Measurements from ENCODE around the gene SNTG2. TPM values are rescaled to one million over a fixed set of nuclear protein-coding genes. Genes with fewer than 3 reads are reported as not detected.

The SNTG2 gene
- total RNA-seq, 2 donors from 2014 or later: 2.4 TPM; not detected in 1

DNA sequence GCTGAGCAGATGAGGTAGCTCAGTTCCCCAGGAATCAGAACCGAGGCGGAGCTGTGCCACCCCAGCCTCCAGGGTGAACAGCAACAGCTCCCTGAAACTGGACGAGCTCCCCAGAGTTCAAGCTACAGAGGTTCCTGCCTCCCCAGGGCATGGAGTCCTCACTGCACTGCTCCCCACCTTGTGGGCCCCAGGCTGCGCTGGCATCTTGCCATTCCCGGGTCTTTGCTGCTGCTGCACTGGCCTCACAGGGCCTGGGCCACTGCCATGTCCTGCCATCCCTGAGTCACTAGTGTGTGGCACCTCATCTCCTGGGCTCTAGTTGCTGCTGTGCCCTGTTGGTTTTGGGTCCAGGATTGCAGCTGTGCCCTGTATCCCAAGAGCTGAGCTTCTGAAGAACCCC, 166.9 kb downstream of the SNTG2 start:
- Histone ChIP-seq H3K27ac (no peak overlapping the region), H3K27me3 (no peaks in the 10 kb centered on the region), H3K9me3 (peaks cover 0 to 3% of the 10 kb centered on the region in 2 donors), H3K4me1 (no peaks in the 10 kb centered on the region), H3K4me3 (no peak overlapping the region), H3K36me3 (no peaks in the 10 kb centered on the region)
- TF ChIP-seq, protein P1, sequence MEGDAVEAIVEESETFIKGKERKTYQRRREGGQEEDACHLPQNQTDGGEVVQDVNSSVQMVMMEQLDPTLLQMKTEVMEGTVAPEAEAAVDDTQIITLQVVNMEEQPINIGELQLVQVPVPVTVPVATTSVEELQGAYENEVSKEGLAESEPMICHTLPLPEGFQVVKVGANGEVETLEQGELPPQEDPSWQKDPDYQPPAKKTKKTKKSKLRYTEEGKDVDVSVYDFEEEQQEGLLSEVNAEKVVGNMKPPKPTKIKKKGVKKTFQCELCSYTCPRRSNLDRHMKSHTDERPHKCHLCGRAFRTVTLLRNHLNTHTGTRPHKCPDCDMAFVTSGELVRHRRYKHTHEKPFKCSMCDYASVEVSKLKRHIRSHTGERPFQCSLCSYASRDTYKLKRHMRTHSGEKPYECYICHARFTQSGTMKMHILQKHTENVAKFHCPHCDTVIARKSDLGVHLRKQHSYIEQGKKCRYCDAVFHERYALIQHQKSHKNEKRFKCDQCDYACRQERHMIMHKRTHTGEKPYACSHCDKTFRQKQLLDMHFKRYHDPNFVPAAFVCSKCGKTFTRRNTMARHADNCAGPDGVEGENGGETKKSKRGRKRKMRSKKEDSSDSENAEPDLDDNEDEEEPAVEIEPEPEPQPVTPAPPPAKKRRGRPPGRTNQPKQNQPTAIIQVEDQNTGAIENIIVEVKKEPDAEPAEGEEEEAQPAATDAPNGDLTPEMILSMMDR (IDR thresholded peaks at IDR 0.05): no peak
- no peak for DNase-seq (ENCODE audit: low spot score)

DNA sequence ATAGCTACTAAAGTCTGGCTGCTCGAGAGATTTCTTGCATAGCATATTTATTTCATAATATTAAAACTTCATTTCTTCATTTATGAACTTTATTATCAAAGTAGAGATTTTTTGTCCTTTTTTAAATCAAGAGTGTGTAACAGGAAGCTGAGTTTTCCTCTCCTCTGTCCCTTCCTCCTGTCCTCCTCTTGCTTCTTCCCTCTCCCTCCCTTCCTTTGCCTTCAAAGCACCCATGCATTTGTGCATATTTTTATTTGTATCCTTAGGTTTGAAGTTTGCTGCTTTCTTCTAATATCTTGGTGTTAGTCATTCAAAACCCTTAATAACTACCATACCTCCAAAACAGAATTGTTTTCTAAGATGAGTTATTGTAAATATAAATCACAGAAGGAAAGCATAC, 174.6 kb downstream of the SNTG2 start:
- H3K9me3 ChIP-seq: peaks cover 0 to 3% of the 10 kb centered on the region in 2 donors
- no peak overlapping the region for H3K27ac ChIP-seq
- TF ChIP-seq, protein P1 (IDR thresholded peaks at IDR 0.05): no peak
- no peaks in the 10 kb centered on the region for H3K4me1 ChIP-seq
- H3K4me3 ChIP-seq: no peak overlapping the region
- no peaks in the 10 kb centered on the region for H3K36me3 ChIP-seq
- H3K27me3 ChIP-seq: no peaks in the 10 kb centered on the region
- no peak for DNase-seq (ENCODE audit: low spot score)

DNA sequence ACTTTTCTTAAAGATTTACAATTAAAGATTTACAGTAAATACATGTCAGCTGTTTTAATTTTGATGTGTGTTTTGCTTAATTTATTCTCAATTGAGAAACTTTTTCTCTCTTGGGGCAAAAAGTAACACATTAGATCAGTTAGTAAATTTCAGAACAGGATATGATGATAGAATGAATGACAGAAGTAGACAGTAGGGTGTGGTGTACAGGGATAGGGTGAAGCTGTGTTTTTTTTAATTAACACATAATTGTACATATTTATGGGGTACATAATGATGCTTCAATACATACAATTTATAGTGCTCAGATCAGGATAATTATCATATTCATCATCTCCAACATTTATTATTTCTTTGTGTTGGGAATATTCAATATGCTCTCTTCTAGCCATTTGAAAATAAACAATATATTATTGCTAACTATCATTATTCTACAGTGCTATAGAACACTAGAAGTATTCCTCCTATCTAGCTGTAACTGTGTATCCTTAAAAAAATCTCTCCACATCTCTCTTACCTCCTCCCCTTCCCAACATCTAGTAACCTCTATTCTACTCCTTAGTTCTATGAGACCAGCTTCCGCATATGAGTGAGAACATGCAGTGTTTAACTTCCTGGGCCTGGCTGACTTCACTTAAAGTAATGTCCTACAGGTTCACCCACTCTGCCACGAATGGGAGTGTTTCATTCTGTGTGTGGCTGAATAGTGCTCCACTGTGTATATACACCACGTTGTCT, 175.2 kb downstream of the SNTG2 start:
- Histone ChIP-seq H3K4me1 (no peaks in the 10 kb centered on the region), H3K27ac (no peak overlapping the region), H3K9me3 (no peaks in the 10 kb centered on the region), H3K4me3 (no peak overlapping the region), H3K27me3 (no peaks in the 10 kb centered on the region), H3K36me3 (no peaks in the 10 kb centered on the region)
- TF ChIP-seq, protein P1 (IDR thresholded peaks at IDR 0.05): no peak
- no peak for DNase-seq (ENCODE audit: low spot score)

DNA sequence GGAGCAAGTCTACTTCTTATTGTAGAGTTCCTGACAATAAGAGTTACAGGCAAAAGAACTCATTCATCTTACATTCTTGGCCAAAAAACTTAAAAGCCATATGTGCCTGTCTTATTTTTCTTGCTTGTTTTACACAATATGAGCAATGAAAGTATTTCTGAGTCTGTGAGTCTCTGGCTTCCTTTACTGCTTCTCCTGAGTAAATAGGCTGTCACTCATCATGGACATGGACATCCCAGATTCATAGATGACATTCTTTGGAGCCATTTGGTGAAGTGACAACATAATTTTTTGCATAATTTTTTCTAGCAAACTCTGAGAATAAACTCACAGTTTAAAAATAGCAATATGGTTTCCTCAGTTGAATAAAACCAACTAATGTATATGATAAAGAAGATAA, 179.3 kb downstream of the SNTG2 start:
- Histone ChIP-seq H3K36me3 (no peaks in the 10 kb centered on the region), H3K27me3 (no peaks in the 10 kb centered on the region), H3K4me1 (no peaks in the 10 kb centered on the region), H3K4me3 (no peak overlapping the region), H3K9me3 (no peaks in the 10 kb centered on the region), H3K27ac (no peak overlapping the region)
- TF ChIP-seq, protein P1 (IDR thresholded peaks at IDR 0.05): no peak
- DNase-seq (ENCODE audit: low spot score): no peak

DNA sequence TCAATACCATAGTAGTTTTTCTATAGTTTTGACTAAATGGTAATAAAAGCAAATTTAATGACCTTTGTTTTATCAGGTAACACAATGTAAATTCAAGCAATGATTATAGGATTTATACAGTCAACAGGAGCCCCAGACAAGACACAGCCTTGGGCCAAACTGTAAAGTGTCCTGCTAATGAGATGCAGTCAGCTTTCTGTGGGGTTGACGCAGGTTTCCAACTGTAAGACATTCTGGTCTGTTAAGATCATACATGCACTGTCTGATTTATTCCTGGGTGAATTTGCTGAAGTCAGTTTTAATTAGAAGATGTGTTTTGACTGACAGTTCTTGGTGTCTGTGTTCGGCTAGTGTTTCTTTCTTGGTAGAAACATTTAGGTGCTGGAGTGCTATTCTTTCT, 180.3 kb downstream of the SNTG2 start:
- no peaks in the 10 kb centered on the region for H3K9me3 ChIP-seq
- H3K4me1 ChIP-seq: no peaks in the 10 kb centered on the region
- H3K36me3 ChIP-seq: no peaks in the 10 kb centered on the region
- no peaks in the 10 kb centered on the region for H3K27me3 ChIP-seq
- DNase-seq (ENCODE audit: low spot score): no peak
- H3K27ac ChIP-seq: no peak overlapping the region
- H3K4me3 ChIP-seq: no peak overlapping the region
- TF ChIP-seq, protein P1 (IDR thresholded peaks at IDR 0.05): no peak
